ENCODE measurements around the gene MARF1. TPM values are rescaled to one million over a fixed set of nuclear protein-coding genes. Genes with fewer than 3 reads are reported as not detected.

The MARF1 gene
- total RNA-seq, 1 donor from 2014 or later = 13.4 TPM

- Histone ChIP-seq H3K27me3 (no peaks in the 10 kb centered on the region), H2AFZ (replicated peaks) (no peak overlapping the region), H3K9ac (no peak overlapping the region), H4K20me1 (ENCODE audit: low read depth) (no peaks in the 10 kb centered on the region), H3K4me2 (no peak overlapping the region), H3K36me3 (peaks cover 3% of the 10 kb centered on the region), H3K4me3 (no peak overlapping the region), H3F3A (ENCODE audit: low read depth) (no peaks in the 10 kb centered on the region), H3K79me2 (ENCODE audit: low read depth) (no peaks in the 10 kb centered on the region), H3K4me1 (no peaks in the 10 kb centered on the region), H3K27ac (no peak overlapping the region), H3K9me3 (ENCODE audit: low read depth) (no peaks in the 10 kb centered on the region)
- Mint-ChIP-seq H3K27me3 (ENCODE audit: insufficient read depth, low read depth) (peaks cover 5% of the 10 kb centered on the region), H3K4me3 (no peak overlapping the region), H3K9me3 (no peaks in the 10 kb centered on the region), H3K4me1 (peaks cover 3% of the 10 kb centered on the region), H3K36me3 (peaks cover 35% of the 10 kb centered on the region), H3K27ac (no peak overlapping the region)
- DNase-seq (ENCODE audit: low spot score) = no peak
- TF ChIP-seq CTCF (IDR thresholded peaks at IDR 0.05) = no peak
- no peak for TF ChIP-seq EZH2 (IDR thresholded peaks at IDR 0.05)
- TF ChIP-seq EZH2phosphoT487 (IDR thresholded peaks at IDR 0.05) = no peak
Measured at GRCh38 chr16:15621889-15622288, 21.1 kb downstream of the MARF1 start.

- no peak overlapping the region for H3K27ac ChIP-seq
- H4K20me1 ChIP-seq (ENCODE audit: low read depth) = no peaks in the 10 kb centered on the region
- peaks cover 3% of the 10 kb centered on the region for H3K36me3 ChIP-seq
- no peak overlapping the region for H3K4me3 ChIP-seq
- no peak for DNase-seq (ENCODE audit: low spot score)
- H3K9me3 ChIP-seq (ENCODE audit: low read depth) = no peaks in the 10 kb centered on the region
- no peak overlapping the region for H3K4me2 ChIP-seq
- Mint-ChIP-seq H3K9me3 (no peaks in the 10 kb centered on the region), H3K27me3 (ENCODE audit: insufficient read depth, low read depth) (peaks cover 5% of the 10 kb centered on the region), H3K36me3 (peaks cover 39% of the 10 kb centered on the region), H3K4me3 (no peak overlapping the region), H3K4me1 (peaks cover 3% of the 10 kb centered on the region), H3K27ac (no peak overlapping the region)
- H3K9ac ChIP-seq = no peak overlapping the region
- no peak for TF ChIP-seq EZH2 (IDR thresholded peaks at IDR 0.05)
- no peak for TF ChIP-seq CTCF (IDR thresholded peaks at IDR 0.05)
- no peak for TF ChIP-seq EZH2phosphoT487 (IDR thresholded peaks at IDR 0.05)
- no peaks in the 10 kb centered on the region for H3K27me3 ChIP-seq
- H3K4me1 ChIP-seq = no peaks in the 10 kb centered on the region
- no peaks in the 10 kb centered on the region for H3K79me2 ChIP-seq (ENCODE audit: low read depth)
- no peaks in the 10 kb centered on the region for H3F3A ChIP-seq (ENCODE audit: low read depth)
- no peak overlapping the region for H2AFZ ChIP-seq (replicated peaks)
Measured at GRCh38 chr16:15621456-15621855, 21.5 kb downstream of the MARF1 start.

GRCh38 chr16:15620611-15621195 lies 22.3 kb downstream of the MARF1 start:
- Histone ChIP-seq H3K9ac (peak overlapping the region; percentile 30), H3K79me2 (ENCODE audit: low read depth) (no peaks in the 10 kb centered on the region), H3K36me3 (peaks cover 2% of the 10 kb centered on the region), H3K4me3 (no peak overlapping the region), H4K20me1 (ENCODE audit: low read depth) (no peaks in the 10 kb centered on the region), H3K27ac (no peak overlapping the region), H3K4me2 (no peak overlapping the region), H3F3A (ENCODE audit: low read depth) (no peaks in the 10 kb centered on the region), H2AFZ (replicated peaks) (no peak overlapping the region), H3K27me3 (no peaks in the 10 kb centered on the region), H3K9me3 (ENCODE audit: low read depth) (no peaks in the 10 kb centered on the region), H3K4me1 (no peaks in the 10 kb centered on the region)
- Mint-ChIP-seq H3K27ac (no peak overlapping the region), H3K9me3 (no peaks in the 10 kb centered on the region), H3K27me3 (ENCODE audit: insufficient read depth, low read depth) (peaks cover 5% of the 10 kb centered on the region), H3K4me1 (peaks cover 3% of the 10 kb centered on the region), H3K36me3 (peaks cover 40% of the 10 kb centered on the region), H3K4me3 (no peak overlapping the region)
- TF ChIP-seq CTCF (IDR thresholded peaks at IDR 0.05) (no peak), EZH2 (IDR thresholded peaks at IDR 0.05) (no peak), EZH2phosphoT487 (IDR thresholded peaks at IDR 0.05) (no peak)
- DNase-seq (ENCODE audit: low spot score) = no peak

Data from neural progenitor cell (in vitro differentiated cells).